Measurements from ENCODE around the gene WDFY3. TPM values are rescaled to one million over a fixed set of nuclear protein-coding genes. Genes with fewer than 3 reads are reported as not detected.

Gene WDFY3
- total and polyA plus RNA-seq, 2 of the 4 experiments (the other 2 are of a cell fraction), result 12.5 to 58.1 TPM

DNA sequence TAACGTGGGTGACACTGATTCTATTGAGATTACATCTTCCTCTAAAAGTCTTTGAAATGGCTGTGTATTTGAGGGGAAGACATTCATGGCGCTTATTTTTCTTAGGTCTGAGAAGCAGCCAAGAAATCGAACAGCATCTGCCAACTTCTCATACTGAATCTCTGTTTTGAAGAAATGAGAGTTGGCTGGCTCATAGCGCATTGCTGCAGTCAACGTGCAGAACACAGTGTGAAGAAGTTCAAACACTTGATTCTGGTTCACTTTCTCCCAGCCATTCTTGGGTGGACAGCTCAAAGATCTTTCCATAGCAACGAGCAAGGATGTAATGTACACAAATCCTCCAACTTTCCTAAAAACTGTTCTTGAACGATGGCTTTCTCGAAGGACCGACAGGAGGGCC lies 156.5 kb downstream of the WDFY3 start:
- no CpG with 5 or more reads among the region's 9 CpGs for WGBS, 2 experiments (ENCODE audit: extremely low coverage in 2 of 2, insufficient read length in 1 of 2)
- Histone ChIP-seq H4K91ac (ENCODE audit: insufficient read depth, low read depth, low read length) (no peak overlapping the region), H3K27ac (ENCODE audit: insufficient read depth, low read length) (no peak overlapping the region), H2BK120ac (ENCODE audit: low read depth, low read length) (no peak overlapping the region), H3K36me3 (ENCODE audit: control insufficient read depth, insufficient read depth, low read length) (peaks cover 4% of the 10 kb centered on the region), H2AK9ac (replicated peaks; ENCODE audit: low read depth, low read length, poor library complexity) (no peak overlapping the region), H3K9me1 (ENCODE audit: insufficient read depth, low read length) (no peaks in the 10 kb centered on the region), H3K56ac (ENCODE audit: extremely low read depth, insufficient read depth, low read length) (no peak overlapping the region), H2BK15ac (ENCODE audit: low read depth, low read length) (no peak overlapping the region), H4K20me1 (ENCODE audit: insufficient read depth, low read length) (no peaks in the 10 kb centered on the region), H3K79me1 (ENCODE audit: low read depth in 1 of 2, low read length in 2 of 2) (peaks cover 5 to 8% of the 10 kb centered on the region in 2 experiments; a peak in 3 of 4 replicates), H4K8ac (ENCODE audit: low read depth in 2 of 2, low read length in 2 of 2) (no peak overlapping the region), H3K14ac (replicated peaks; ENCODE audit: low read depth, low read length) (no peak overlapping the region), H3K4me3 (ENCODE audit: insufficient read depth, low read depth, low read length) (no peak overlapping the region), H3K9ac (ENCODE audit: low read depth, low read length) (no peak overlapping the region), H2BK5ac (ENCODE audit: low read depth, low read length, poor library complexity, severe bottlenecking) (no peak overlapping the region), H3K27me3 (ENCODE audit: control insufficient read depth, insufficient read depth, low read length) (no peaks in the 10 kb centered on the region), H4K5ac (ENCODE audit: low read depth, low read length) (no peak overlapping the region), H3K4me2 (ENCODE audit: low read depth, low read length) (no peak overlapping the region), H2AFZ (replicated peaks; ENCODE audit: low read length, poor library complexity) (no peak overlapping the region), H2AK5ac (ENCODE audit: low read depth, low read length) (no peak overlapping the region), H2BK20ac (ENCODE audit: low read depth, low read length) (no peak overlapping the region), H3K9me3 (ENCODE audit: control insufficient read depth, insufficient read depth, low read length) (no peaks in the 10 kb centered on the region), H3K18ac (ENCODE audit: low read depth, low read length) (no peak overlapping the region), H3K4ac (ENCODE audit: low read depth, low read length) (no peak overlapping the region), H3K4me1 (ENCODE audit: control insufficient read depth, insufficient read depth, low read length) (no peaks in the 10 kb centered on the region; the same call in 1 of the 2 replicates), H3K23ac (ENCODE audit: low read depth, low read length) (no peak overlapping the region)
- intact Hi-C loops (cut with micrococcal nuclease) (loop anchor here (5.0 kb wide), 1 partner anchor 157 kb away; the partner anchor contains the start of gene WDFY3), dilution Hi-C loops (cut with HindIII; ENCODE audit: low sequenced_read_pairs, unreplicated experiment) (no loop called here), in situ Hi-C loops (cut with MboI; ENCODE audit: low sequenced_read_pairs) (no loop called here)
- BruUV-seq (replicated peaks), result no TSS peak
- POLR2A ChIA-PET (ENCODE audit: unreplicated experiment), result no interaction called here
- ATAC-seq (ENCODE audit: low read depth) (no peak), DNase-seq (peak; percentile 2)
- CTCF ChIA-PET, result no interaction called here
- TF ChIP-seq MAFK (IDR thresholded peaks at IDR 0.05; ENCODE audit: low read depth, low read length), result no peak
- TF ChIP-seq, protein P1, sequence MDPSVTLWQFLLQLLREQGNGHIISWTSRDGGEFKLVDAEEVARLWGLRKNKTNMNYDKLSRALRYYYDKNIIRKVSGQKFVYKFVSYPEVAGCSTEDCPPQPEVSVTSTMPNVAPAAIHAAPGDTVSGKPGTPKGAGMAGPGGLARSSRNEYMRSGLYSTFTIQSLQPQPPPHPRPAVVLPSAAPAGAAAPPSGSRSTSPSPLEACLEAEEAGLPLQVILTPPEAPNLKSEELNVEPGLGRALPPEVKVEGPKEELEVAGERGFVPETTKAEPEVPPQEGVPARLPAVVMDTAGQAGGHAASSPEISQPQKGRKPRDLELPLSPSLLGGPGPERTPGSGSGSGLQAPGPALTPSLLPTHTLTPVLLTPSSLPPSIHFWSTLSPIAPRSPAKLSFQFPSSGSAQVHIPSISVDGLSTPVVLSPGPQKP (IDR thresholded peaks at IDR 0.05; ENCODE audit: borderline replicate concordance, low read depth, low read length), result no peak
- TF ChIP-seq, protein P2, sequence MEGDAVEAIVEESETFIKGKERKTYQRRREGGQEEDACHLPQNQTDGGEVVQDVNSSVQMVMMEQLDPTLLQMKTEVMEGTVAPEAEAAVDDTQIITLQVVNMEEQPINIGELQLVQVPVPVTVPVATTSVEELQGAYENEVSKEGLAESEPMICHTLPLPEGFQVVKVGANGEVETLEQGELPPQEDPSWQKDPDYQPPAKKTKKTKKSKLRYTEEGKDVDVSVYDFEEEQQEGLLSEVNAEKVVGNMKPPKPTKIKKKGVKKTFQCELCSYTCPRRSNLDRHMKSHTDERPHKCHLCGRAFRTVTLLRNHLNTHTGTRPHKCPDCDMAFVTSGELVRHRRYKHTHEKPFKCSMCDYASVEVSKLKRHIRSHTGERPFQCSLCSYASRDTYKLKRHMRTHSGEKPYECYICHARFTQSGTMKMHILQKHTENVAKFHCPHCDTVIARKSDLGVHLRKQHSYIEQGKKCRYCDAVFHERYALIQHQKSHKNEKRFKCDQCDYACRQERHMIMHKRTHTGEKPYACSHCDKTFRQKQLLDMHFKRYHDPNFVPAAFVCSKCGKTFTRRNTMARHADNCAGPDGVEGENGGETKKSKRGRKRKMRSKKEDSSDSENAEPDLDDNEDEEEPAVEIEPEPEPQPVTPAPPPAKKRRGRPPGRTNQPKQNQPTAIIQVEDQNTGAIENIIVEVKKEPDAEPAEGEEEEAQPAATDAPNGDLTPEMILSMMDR (conservative IDR thresholded peaks at IDR 0.05; ENCODE audit: low read depth, low read length), result no peak
- TF ChIP-seq FOS (IDR thresholded peaks at IDR 0.05; ENCODE audit: low read depth, low read length), result no peak
- TF ChIP-seq RCOR1 (IDR thresholded peaks at IDR 0.05; ENCODE audit: insufficient replicate concordance, low read length), result no peak
- no peak for TF ChIP-seq RFX5 (IDR thresholded peaks at IDR 0.05; ENCODE audit: low read depth, low read length)
